ENCODE measurements around the gene AQP1. TPM values are rescaled to one million over a fixed set of nuclear protein-coding genes. Genes with fewer than 3 reads are reported as not detected.

The AQP1 gene
- total RNA-seq, 1 donor from 2014 or later: 2.1 TPM

GRCh38 chr7:30927040-30927439 lies 15.4 kb downstream of the AQP1 start:
- no peak for TF ChIP-seq CTCF (conservative IDR thresholded peaks at IDR 0.05; ENCODE audit: low read depth, low read length)
- no peak overlapping the region for H3K4me3 ChIP-seq (ENCODE audit: low read depth, low read length)
- DNase-seq (ENCODE audit: low read depth): no peak

GRCh38 chr7:30927559-30927958 lies 15.9 kb downstream of the AQP1 start:
- DNase-seq (ENCODE audit: low read depth): no peak
- H3K4me3 ChIP-seq (ENCODE audit: low read depth, low read length): no peak overlapping the region
- no peak for TF ChIP-seq CTCF (conservative IDR thresholded peaks at IDR 0.05; ENCODE audit: low read depth, low read length)

- TF ChIP-seq CTCF (conservative IDR thresholded peaks at IDR 0.05; ENCODE audit: low read depth, low read length): no peak
- DNase-seq (ENCODE audit: low read depth): no peak
- no peak overlapping the region for H3K4me3 ChIP-seq (ENCODE audit: low read depth, low read length)
Observed at GRCh38 chr7:30928254-30928872, 16.7 kb downstream of the AQP1 start.

- no peak for DNase-seq (ENCODE audit: low read depth)
- TF ChIP-seq CTCF (conservative IDR thresholded peaks at IDR 0.05; ENCODE audit: low read depth, low read length): no peak
- no peak overlapping the region for H3K4me3 ChIP-seq (ENCODE audit: low read depth, low read length)
Observed at GRCh38 chr7:30929686-30930085, 18.0 kb downstream of the AQP1 start.

GRCh38 chr7:30930621-30931020 lies 19.0 kb downstream of the AQP1 start:
- DNase-seq (ENCODE audit: low read depth): no peak
- H3K4me3 ChIP-seq (ENCODE audit: low read depth, low read length): no peak overlapping the region
- no peak for TF ChIP-seq CTCF (conservative IDR thresholded peaks at IDR 0.05; ENCODE audit: low read depth, low read length)

- DNase-seq (ENCODE audit: low read depth): peak; percentile 71
- H3K4me3 ChIP-seq (ENCODE audit: low read depth, low read length): peak overlapping the region; percentile 19
- TF ChIP-seq CTCF (conservative IDR thresholded peaks at IDR 0.05; ENCODE audit: low read depth, low read length): no peak
Observed at GRCh38 chr7:30931161-30931928, 19.7 kb downstream of the AQP1 start.

Measured in epithelial cell of proximal tubule (primary cell).